NCI-H1105 treated with DMSO at 0.1 percent for 48 hours (cell line): ENCODE data around the gene OAF.
"Not testable (repeated sequence)": the region's sequence is repeated elsewhere in the genome, so short reads cannot be mapped to it uniquely, and the experiment has no call there.

Experiments used
- DNase-seq: peaks from one replicate; lab custom pipeline; 2025; lab: John Stamatoyannopoulos, UW

Gene OAF

DNA sequence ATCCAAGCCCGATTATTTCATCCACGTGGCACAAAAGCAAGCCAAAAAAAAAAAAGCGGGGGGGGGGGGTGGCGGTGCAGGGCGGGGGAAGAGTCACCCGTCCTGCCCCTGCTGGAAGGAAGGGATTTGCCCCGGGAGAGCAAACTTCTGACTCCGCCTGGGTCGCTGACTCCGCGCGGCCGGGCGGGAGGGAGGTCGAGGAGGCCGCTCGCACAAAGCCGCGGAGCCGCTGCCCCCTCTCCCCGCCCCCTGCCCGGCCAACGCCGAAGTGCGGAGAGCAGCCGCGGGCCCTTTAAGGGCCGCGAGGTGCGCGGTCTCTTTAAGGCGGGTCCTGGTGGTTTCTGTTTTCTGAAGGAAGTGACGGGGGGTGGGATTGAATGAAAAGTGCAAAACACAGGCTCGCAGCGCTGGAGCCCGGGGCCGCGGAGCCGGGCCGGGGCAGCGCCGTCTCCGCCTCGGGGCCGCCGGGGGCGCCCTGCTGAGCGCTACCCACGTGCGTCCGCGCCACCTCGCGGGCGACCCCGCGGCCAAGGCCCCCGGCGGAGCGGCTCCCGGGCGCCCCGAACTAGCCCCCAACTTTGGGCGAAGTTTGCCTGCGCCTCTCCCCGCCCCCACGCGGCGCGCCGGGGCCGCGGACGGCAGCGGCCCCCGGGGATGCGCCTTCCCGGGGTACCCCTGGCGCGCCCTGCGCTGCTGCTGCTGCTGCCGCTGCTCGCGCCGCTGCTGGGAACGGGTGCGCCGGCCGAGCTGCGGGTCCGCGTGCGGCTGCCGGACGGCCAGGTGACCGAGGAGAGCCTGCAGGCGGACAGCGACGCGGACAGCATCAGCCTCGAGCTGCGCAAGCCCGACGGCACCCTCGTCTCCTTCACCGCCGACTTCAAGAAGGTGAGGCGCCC lies at the start of gene OAF:
OAF (plus strand) TSS at position 407 of the 896 bp plus-strand sequence; CDS start at position 655, 248 bp downstream.
- peak; percentile 70 for DNase-seq

DNA sequence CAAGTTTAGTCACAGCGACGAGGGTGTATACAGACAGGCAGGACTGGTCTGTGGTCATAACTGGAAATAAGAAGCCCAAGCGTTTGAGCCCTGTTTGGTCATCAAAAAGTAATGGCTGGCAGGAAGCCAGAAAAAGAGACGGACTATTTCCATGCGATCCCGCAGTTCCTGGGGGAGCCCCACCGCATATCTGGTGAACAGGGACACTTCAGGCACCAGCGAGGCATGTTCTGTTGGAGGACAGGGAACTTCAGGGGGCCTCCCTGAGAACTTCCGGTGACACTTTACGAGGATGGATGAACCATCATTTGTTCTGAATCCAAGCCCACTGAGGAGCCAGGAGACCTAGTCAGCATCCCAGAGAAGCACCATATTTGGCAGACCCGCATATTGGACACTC lies 43.2 kb upstream of the OAF start:
- no peak for DNase-seq

DNA sequence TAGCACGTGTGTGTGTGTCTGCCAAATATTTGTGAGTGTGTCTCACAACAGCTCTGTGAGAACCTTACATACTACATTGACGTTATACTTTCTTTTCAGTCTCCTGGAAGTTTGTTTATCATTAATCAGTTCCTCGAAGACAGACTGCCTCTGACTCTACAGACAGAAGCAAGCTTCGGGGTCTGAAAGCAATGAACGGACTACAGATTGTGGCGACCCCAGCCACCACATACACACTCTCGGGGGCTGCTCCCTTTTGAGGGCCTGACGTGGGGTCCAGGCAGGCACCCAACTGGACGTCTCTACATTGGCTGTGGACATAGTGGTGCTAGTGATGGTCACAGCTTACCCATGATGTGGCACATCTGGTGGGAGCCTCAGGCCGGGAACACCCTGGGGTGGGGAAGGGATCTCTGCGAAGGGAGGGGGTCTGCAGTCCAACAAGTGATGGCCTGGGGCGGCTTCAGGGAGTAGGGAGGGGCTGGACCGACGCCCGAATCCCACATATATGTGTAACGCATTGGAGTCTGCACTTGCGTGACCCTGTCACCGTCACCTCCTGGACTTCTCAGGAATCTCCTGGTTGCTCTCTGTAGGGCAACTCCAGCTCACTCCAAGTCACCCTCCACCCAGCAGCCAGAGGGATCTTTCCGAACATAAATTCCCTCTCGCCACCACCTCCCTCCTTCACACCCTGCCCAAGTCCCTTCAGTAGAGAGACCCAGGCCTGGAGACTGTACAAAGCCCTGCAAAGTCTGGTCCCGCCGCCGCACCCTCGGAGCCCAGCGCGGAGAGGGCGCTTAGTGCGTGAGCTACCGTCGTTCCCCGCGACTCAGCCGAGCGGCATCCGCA lies 42.5 kb upstream of the OAF start:
- no peak for DNase-seq

DNA sequence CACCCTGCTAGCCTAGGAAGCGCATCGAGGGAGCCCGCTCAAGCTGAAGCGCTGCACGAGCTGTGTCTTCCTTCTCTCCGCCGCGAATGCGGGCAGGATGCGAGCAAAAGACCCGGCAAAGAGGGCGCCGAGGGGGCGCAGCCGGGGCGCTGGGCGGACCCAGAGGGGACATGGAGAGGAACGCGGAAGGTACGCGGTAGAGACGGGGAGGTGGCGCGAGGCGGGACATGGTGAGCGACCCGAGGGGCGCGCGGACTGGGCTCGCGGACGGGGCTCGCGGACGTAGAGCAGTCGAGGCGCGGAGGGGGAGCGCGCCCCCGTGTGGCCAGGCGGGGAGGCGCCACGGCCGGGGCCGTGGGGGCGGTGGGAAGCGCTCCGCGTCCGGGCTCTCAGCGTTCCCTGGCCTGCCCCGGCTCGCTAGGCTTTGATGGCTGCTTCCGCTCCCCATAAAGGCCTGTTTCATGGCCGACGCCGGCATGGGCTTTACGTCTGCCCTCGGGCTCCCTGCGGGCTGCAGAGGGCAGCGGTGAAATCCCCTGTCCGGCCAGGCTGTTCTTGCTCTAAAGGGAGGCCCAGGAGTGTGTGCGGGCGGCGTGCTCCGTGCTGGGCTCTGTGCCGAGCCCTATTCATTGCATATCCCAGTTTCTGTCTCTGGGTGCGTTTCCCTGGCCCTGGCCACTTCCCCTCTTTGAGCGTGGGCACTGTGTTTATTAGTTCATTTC lies 41.7 kb upstream of the OAF start:
- peak; percentile 74 for DNase-seq

DNA sequence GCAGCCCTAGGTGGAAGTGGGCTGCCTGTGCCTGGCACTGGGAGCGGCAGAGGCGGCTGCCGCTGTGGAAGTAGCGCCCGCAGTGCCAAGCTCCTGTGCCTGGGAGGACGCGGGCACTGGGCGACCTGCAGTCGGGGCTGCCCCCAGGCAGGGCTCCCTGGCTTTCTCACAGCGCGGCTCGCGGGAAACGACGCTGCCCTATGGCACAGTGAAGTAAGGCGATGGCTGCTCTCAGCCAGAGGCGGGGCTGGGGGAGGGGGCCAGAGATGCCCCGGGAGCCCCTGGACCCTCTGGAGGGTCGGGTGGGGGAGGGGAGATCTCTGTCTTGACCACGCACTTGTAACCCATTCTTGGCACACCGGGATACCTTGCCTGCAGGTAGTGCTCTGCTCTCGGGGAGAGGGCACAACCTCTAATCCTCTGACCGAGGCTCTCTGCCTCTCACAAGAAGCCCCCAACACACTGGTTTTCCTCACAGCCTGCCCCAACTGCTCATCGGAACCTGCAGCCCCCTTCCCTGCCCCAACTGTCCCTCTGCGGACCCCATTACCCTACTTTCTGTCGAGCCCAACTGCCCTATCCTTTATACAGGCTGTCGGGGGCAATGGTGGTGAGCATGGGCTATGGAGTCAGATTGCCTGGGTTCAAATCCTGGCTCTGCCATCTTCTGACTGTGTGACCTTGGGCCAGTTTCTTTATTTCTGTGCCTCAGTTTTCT lies 40.7 kb upstream of the OAF start:
- no peak for DNase-seq

DNA sequence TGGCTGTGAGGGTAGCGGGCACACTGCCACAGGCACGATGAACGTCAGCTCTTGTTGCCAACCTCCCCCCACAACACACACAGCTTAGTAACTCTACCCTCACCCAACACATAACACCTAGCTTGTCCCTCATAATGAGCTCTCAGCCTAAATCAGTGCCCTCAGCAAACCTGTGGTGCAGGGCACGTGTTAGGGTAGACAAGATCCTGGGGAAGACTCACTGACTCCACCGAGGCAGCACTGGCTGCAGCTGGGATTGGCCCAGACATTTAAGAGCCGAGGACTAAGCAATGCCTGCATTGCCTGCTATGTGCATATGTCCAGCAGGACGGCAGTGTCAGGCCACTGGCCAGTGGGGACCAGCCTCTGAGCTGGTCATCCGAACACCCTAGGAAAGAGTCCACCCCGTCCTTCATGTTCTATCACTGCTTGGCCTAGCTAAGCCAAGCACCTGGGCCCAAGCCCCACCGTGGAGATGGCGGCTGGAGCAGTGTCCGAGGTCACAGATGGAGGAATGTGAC lies 40.0 kb upstream of the OAF start:
- DNase-seq: no peak

DNA sequence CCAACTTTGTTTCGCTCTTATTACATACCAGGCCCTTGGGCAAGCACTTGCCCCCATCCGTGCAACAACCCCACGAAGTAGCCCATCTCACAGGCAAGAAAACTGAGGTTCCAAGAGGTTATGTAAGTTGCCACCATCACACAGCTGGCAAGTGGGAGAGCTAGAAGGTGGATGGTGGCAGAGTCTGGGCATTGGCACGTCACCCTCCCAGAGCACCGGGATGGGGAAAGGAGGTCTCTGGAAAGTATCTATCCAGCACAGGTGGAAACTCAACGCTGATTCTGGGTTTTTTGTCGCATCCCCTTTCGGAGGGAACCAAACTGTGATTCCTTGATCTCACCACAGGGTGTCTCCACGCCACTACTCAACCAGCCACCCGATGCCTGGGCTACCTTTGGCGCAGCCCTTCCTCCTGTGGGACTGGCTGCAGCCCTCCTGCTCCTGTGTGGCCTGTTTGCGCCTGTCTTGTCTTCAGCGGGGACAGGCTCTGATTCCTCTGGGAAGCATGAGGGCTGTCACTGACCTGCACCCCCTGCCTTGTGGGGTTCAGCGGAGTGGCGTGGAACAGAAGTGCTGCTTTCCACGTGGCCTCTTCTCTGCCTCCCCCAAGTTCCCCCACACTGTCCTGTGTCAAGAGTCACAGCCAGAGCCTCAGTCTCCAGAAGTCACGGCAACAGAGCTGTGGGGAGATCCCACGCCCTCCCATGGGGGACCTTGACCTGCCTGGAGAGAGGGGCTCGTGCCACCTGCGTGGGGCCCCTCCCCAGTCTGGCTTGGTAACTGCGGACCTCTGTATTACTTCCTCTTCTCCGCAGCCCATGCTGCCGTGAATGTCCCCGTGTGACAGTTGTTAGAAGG lies 38.5 kb upstream of the OAF start:
- DNase-seq: peak; percentile 47

DNA sequence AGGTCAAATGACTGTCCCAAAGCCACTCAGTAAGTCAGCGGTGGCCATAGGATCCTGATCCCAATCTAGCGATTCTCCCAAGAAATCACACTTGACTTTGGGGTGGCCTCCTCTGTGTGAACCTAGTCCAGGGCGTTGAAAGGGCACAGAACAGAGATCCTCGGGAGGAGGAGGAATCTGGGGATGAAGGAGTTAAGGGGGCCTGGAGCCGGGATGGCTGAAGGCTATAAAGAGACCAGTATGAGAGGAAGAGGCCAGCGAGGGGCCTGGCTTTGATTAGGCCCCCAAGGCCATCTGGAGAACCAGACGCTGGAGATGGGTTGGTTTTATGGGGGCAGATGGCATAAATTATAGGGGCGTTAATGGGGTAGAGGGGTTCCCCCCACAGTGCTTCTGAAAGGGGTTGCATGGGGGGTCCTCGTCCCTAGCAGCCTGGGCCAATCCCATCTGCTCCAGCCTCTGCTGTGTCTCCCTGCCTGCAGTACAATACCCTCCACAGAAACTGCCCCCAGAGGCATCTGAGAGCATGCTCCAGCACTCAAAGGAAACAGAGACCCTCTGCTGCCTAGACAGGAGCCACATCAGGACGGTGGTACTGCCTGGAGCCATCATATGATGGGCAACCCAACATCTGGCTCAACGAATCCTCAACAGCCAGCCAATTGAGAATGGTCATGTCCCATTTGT lies 37.7 kb upstream of the OAF start:
- DNase-seq: no peak

DNA sequence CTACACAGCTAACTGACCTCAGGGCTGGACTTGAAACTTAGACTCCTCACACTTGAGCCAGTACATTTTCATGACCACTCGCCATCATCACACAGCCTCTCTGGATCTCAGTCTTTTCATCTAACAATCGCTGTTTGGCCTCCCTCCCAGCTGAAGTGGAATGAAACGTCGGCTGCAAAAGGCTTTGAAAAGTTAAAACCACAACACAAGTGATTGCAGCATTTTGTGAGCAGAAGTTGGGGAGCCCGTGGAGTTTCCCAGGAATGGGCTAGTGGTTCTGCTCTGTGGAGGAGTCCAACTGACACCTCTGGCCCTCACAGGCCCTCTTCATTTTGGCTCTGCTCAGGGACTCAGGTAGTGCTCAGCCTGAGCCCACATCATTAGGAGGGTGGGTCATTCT lies 37.0 kb upstream of the OAF start:
- no peak for DNase-seq

DNA sequence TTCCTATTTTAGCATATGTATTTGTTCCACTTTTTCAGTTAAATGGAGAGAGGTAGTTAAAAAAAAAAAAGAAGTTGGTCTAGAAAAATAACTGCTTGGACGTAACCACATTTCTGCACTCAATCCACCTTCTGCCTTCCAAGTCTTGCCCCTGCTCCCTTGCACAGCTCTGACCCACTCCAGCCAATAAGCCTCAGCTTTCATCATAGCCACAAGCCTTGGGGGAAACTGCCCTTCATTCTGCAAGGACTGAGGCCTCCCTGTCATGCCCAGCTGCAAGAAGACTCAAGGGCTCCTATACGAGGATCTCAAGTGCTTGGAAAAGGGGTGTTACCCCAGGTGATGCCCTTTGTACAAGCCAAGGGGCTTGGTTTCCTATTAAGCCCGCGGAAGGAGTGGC lies 36.0 kb upstream of the OAF start:
- DNase-seq: no peak

DNA sequence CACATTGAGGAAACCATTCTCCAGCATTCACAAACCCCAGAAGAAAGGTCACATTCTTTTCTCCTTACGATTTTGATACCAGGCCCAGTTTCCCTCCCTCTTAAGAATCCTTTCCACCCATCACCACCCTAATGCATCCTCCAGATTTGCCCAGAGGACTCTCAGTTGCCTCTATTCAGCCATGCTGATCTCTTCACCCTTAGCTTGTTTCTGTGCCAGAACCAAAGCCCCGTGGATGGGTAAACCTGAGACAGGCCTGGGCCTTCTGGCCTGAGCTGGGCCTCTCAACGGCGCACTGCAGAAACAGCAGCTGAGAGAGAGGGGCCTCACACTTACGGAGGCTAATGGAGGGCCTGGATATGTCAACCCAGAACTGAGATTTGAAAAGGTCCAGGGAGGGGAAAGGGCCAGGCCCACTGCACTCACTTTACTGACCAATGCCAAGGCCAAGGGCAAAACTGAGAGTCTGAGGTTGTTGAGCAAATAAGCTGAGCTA lies 32.2 kb upstream of the OAF start:
- DNase-seq: no peak

DNA sequence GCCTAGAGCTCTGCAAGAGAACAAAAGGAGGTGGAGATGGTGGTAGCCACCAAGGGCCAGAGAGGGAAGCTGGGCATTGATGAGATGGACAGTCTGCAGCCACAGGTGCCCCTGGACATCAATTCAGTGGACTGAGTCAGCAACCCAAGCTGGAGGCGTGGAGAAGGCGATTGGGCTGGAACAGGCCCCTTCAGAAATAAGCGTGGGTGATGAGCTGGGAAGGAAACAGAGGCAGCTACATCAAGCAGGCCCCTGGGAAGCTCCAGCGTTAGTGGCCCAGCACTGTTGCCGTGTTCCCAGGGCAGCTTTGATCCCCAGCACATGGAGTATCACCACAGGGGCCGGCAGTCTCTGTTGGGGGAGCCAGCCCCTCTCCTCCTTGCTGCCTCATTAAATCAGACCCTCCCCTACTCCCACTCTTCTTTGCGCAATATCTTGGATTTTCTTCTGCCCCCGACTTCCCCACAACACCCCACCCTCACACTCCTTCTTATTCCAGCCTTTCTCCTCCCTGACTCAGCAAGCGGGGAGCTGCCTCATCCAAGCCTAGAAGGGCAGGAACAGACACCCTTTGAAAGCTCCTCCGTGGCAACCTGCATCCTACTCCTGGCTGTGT lies 31.7 kb upstream of the OAF start:
- no peak for DNase-seq

DNA sequence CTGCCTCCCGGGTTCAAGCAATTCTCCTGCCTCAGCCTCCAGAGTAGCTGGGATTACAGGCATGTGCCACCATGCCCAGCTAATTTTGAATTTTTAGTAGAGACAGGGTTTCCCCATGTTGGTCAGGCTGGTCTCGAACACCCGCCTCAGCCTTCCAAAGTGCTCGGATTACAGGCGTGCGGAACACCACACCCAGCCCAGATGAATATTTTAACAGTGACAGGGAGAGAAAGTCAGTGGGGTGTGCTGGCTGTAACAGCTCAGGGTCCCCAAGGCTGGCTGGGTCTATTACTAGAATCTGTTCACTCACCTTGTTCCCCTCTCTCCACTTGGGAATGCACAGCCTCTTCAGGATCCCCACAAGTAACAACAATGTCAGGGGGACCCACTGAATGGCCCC lies 30.8 kb upstream of the OAF start:
- not testable (repeated sequence) for DNase-seq

DNA sequence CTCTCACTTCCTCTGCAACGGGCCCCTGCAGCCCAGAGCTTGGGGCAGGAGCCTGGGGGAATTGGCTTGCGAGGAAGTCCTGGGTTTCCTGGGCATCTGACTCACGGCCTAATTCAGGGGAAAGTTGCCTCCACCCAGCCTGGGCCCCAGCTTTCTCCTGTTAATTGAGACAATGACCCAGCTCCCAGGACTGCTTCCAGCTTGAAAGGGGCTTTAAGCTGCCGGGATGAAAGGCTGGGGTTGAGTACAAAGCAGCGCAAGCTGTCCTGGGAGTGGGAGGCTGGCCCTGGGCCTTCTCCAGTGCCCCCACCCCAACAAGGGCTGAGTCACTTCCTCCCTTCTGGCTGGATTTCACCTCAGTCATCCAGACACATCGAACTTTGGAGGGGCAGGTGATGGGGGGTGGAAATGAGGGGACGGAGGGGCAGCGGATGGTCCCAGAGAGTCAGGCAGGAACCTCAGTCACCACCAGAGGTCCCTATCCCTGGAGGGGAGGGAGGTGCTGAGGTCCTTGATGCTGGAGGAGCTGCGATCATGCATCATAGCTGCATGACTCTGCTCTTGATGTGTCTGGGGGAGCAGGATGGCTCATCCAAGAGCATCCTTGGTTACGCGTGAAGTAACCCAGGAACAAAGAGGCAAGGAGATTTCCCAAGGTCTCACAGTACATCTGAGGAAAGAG lies 30.1 kb upstream of the OAF start:
- DNase-seq: no peak

DNA sequence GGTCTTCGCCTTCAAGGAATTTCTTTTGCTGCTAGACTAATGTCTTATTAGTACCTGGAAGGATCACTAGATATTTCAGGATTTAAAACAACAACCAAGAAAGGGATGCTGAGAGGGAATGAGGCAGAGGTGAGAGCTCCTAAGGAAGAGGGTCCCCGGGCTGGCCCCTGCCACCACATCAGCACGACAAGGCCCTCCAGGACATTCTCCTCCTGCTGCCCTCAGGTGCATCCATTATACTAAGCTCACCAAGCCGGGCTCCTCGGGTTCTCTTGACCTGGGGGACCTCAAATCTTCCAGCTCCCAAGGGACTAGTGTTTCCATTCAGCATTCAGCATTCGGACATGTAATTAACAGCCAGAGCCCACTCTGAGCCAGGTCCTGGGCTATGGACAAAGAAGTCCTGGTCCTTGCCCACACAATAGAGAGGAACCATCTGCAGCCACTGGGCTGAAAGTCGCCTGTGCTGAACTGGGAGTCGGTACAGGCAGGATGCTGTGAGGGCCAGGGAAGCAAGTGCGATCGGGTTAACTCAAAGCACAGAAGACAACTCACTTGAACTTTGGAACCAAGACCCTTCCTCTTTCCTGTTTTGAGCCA lies 29.4 kb upstream of the OAF start:
- DNase-seq: no peak

DNA sequence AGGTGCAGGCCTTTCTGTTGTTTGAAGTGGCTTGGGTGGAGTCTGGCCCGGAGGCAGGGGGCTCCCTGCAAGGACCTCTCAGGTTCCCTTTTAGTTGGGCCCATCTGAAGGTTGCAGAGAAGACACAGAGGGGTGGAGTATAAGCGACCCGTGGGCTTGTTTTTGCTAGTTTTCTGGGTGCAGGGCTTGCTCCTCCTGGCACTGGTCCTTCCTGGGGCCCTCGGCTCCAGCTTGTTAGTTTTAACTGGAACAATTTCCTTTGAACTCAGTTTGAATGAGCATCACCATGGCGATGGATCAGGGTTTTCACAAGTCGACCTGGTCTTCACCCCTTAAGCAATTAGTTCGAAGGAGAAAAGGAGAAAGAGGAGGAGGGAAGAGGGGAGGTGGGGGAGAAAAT lies 28.5 kb upstream of the OAF start:
- no peak for DNase-seq

DNA sequence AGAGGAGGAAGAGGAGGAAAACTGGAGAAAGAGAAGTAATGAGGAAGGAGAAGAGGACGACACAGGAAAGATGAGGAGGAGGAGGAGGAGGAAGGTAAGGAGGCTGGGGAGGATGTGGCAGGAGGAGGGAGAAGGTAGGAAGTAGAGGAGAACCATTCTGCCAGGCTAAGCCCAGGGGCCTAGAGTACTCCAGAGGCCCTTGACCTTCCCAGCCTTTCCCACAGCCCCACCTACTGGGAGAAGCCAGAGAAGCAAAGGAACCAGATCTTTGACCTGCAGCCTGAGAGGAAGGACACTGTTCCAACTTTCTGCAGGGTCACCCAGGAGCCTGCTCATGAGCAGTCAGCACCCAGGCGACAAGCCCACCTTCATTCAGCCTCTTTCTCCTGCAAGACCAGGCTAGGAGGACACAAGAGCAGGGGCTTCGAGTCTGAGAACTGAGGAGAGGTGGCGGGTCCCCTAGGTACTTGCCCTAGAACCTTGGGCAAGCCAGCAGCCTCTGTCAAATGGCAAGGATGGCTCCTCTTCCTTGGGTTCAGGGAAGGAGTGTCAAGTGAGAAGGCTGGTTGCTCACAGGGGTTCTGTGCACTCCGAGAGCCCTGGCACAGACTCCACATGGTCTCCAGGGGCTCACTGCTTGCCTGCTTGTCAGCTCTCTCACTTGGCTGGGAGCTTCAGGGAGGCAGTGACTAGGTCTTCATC lies 27.9 kb upstream of the OAF start:
- DNase-seq: peak; percentile 33

DNA sequence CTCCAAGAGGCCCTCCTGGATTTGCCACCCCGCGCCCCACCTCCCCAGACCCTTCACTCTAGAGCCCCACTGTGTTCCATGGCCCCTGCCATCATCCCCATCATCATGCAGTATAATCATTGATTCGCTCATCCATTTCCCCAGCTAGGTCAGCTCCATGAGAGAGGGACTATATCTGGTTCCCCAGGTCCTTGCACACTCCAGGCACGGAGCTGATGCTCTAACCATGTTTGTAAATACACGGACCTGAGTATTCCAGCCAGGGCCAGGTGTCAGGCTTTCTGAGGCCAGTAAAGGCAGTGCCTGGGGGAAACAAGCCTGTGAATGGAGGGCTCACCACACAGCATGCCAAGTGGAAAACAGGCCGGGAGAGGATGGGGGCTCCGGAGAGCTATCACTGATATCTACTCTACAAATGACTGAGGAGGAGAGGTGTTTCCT lies 27.1 kb upstream of the OAF start:
- no peak for DNase-seq
